MCF 10A (cell line): ENCODE measurements around the gene RBBP7. TPM values are rescaled to one million over a fixed set of nuclear protein-coding genes. Genes with fewer than 3 reads are reported as not detected.
"Not testable (repeated sequence)": the region's sequence is repeated elsewhere in the genome, so short reads cannot be mapped to it uniquely, and the experiment has no call there.

Source experiments
- BruUV-seq: library from RNA; stranded (reverse); fragments of 400-500 nt; replicated peaks from 2 replicates; lab custom pipeline; 2021; lab: Mats Ljungman, UMichigan
- CTCF ChIA-PET: fragments of 300-600 bp; sonication (Branson Sonifier 250); formaldehyde crosslinking; extraction: SDS; loops from one replicate; lab custom pipeline; 2021; ENCODE audit warnings: antibody characterized with exemption, inconsistent platforms; lab: Yijun Ruan, JAX
- POLR2A ChIA-PET: fragments of 300-600, 350-650 bp; sonication (Branson Sonifier 250); formaldehyde crosslinking; extraction: SDS; loops from one replicate; lab custom pipeline; 2020; ENCODE audit warnings: antibody characterized with exemption, inconsistent platforms; lab: Yijun Ruan, JAX
- DNase-seq: peaks from one replicate; pipeline ENCODE4 v3.0.0-alpha.2; 2018; ENCODE audit not compliant: unreplicated experiment
- H3K27ac Mint-ChIP-seq: one replicate; pipeline ENCODE4 v1.8.0; 2022; ENCODE audit warnings: mild to moderate bottlenecking, low read depth, mixed read lengths; ENCODE audit not compliant: unreplicated experiment
- H3K27me3 Mint-ChIP-seq: one replicate; pipeline ENCODE4 v1.8.0; 2022; ENCODE audit warnings: mixed read lengths; ENCODE audit not compliant: insufficient read depth, unreplicated experiment
- H3K36me3 Mint-ChIP-seq: one replicate; pipeline ENCODE4 v1.8.0; 2022; ENCODE audit warnings: mild to moderate bottlenecking, moderate library complexity, mixed read lengths; ENCODE audit not compliant: insufficient read depth, unreplicated experiment
- H3K4me1 Mint-ChIP-seq: one replicate; pipeline ENCODE4 v1.8.0; 2022; ENCODE audit warnings: mixed read lengths; ENCODE audit not compliant: insufficient read depth, unreplicated experiment
- H3K4me3 Mint-ChIP-seq: one replicate; pipeline ENCODE4 v1.8.0; 2022; ENCODE audit warnings: mild to moderate bottlenecking, moderate library complexity, mixed read lengths; ENCODE audit not compliant: unreplicated experiment
- H3K9me3 Mint-ChIP-seq: one replicate; pipeline ENCODE4 v1.8.0; 2022; ENCODE audit warnings: mixed read lengths; ENCODE audit not compliant: unreplicated experiment
- CTCF ChIP-seq: fragments of 200-600 bp; IDR thresholded peaks from one replicate; pipeline ENCODE4 v1.8.0; 2022; ENCODE audit warnings: antibody characterized with exemption, mild to moderate bottlenecking; ENCODE audit not compliant: unreplicated experiment
- intact Hi-C: fragments of 100-400 bp; cut with micrococcal nuclease; formaldehyde crosslinking; loops from 2 replicates; pipeline ENCODE4 v1.14.1; 2022
- total RNA-seq: library from RNA; stranded (reverse); gene quantifications from 2 replicates; pipeline ENCODE4 v1.2.3, GENCODE V29; 2022

The RBBP7 gene
- total RNA-seq, 1 experiment from 2014 or later: 95.2 TPM

GRCh38 chrX:16856744-16857143 lies 13.4 kb downstream of the RBBP7 start:
- no peaks in the 10 kb centered on the region for H3K9me3 Mint-ChIP-seq
- TF ChIP-seq CTCF: no peak
- H3K27ac Mint-ChIP-seq: no peak overlapping the region
- DNase-seq: no peak
- H3K4me3 Mint-ChIP-seq: no peak overlapping the region
- H3K36me3 Mint-ChIP-seq: peaks cover 68% of the 10 kb centered on the region
- ChIA-PET POLR2A (interaction anchor here (0.6 to 2.6 kb wide), 3 partner anchors 11 to 17 kb away, joined by 3 to 8 read pairs (median 3); no protein-coding TSS in a partner anchor), CTCF (no interaction called here)
- peaks cover 12% of the 10 kb centered on the region for H3K27me3 Mint-ChIP-seq
- intact Hi-C loops: no loop called here
- BruUV-seq: no TSS peak
- no peaks in the 10 kb centered on the region for H3K4me1 Mint-ChIP-seq

GRCh38 chrX:16856076-16856404 lies 14.1 kb downstream of the RBBP7 start:
- Mint-ChIP-seq H3K36me3 (peaks cover 69% of the 10 kb centered on the region), H3K27me3 (peaks cover 12% of the 10 kb centered on the region)
- H3K9me3 Mint-ChIP-seq, H3K27ac Mint-ChIP-seq, BruUV-seq, H3K4me3 Mint-ChIP-seq, intact Hi-C loops, H3K4me1 Mint-ChIP-seq: not testable (repeated sequence)
- ChIA-PET CTCF (interaction anchor here (0.9 kb wide), 1 partner anchor 20 kb away, joined by 6 read pairs; no protein-coding TSS in a partner anchor), POLR2A (interaction anchor here (1.0 to 2.6 kb wide), 3 partner anchors 12 to 16 kb away, joined by 3 to 8 read pairs (median 3); partner anchors contain the start of gene RBBP7)
- DNase-seq: peak; percentile 65

GRCh38 chrX:16855363-16856075 lies 14.6 kb downstream of the RBBP7 start:
- Mint-ChIP-seq H3K27me3 (peaks cover 12% of the 10 kb centered on the region), H3K4me1 (no peaks in the 10 kb centered on the region), H3K4me3 (no peak overlapping the region), H3K9me3 (no peaks in the 10 kb centered on the region), H3K36me3 (peaks cover 69% of the 10 kb centered on the region), H3K27ac (no peak overlapping the region)
- intact Hi-C loops: no loop called here
- BruUV-seq: no TSS peak
- no peak for TF ChIP-seq CTCF
- CTCF ChIA-PET: interaction anchor here (0.6 to 0.9 kb wide), 5 partner anchors 20 to 53 kb away, joined by 3 to 6 read pairs (median 3); no protein-coding TSS in a partner anchor
- POLR2A ChIA-PET: interaction anchor here (1.0 to 2.6 kb wide), 2 partner anchors 14 to 16 kb away, joined by 3 to 8 read pairs; partner anchors contain the start of gene RBBP7
- no peak for DNase-seq

- H3K9me3 Mint-ChIP-seq: no peaks in the 10 kb centered on the region
- no peak for DNase-seq
- H3K36me3 Mint-ChIP-seq: peaks cover 74% of the 10 kb centered on the region
- no peak overlapping the region for H3K27ac Mint-ChIP-seq
- H3K4me1 Mint-ChIP-seq: no peaks in the 10 kb centered on the region
- intact Hi-C loops: no loop called here
- no peaks in the 10 kb centered on the region for H3K27me3 Mint-ChIP-seq
- ChIA-PET CTCF (interaction anchor here (0.7 kb wide), 1 partner anchor 26 kb away, joined by 3 read pairs; no protein-coding TSS in a partner anchor), POLR2A (no interaction called here)
- no peak for TF ChIP-seq CTCF
- no peak overlapping the region for H3K4me3 Mint-ChIP-seq
- BruUV-seq: no TSS peak
Observed at GRCh38 chrX:16853537-16853936, 16.6 kb downstream of the RBBP7 start.
